Measurements from ENCODE around the gene BCAS3.
"Not testable (repeated sequence)": the region's sequence is repeated elsewhere in the genome, so short reads cannot be mapped to it uniquely, and the experiment has no call there.

The BCAS3 gene

DNA sequence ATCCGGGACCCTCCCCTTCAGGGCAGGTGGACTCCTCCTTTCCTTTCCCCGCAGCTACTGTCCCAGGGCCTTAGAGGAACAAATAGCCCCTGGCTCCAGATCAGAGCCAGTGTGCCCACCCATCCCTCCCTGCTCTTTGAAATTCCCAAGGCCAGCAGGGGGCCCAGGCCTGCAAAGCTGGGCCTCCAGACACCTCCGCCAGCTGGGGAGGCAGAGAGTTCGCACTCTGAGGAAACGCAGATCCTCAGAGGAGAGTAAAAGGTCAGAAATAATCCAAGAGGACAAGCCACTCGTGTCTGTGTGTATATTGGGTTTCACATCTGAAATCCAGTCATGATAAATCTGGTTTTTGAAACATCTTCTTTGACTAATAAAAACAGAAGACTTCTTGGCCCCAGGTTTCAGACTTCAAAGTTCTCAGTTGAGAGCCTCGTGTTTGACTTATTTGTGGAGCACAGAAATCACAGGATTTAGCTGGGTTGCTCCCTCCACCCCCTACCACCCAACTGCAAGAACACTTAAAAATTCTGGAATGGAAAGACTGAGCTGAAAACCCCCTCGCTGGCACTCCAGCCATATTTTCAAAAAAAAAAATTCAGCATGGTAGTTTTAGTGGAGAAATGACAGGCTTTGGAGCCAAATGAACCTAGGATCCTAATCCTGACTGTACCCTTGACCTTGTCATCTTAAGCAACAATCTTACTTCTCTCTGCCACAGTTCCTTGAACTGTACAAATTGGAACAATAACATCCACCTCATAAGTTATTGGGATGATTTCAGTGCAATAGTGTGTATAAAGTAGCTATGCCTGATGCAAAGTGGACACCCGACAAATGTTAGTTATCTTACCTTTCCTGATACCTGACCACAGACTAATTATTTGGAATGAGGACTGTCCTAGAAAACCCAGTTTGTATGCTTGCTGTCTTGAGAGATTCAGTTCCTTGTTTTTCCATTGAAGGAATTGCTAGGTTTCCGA lies 677.5 kb downstream of the BCAS3 start:
- DNase-seq, result no peak

DNA sequence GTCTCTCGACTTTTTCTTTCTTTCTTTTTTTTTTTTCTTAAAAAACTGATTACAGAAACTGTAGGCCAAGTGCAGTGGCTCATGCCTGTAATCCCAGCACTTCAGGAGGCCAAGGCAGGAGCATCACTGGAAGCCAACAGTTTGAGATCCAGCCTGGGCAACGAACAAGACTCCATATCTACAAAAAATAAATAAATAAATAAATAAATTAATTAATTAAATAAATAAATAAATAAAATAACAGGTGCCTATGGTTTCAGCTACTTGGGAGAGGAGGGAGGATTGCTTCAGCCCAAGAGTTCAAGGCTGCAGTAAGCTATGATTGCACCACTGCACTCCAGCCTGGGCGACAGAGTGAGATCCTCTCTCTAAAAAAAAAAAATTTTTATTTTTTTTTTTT lies 679.4 kb downstream of the BCAS3 start:
- DNase-seq, result not testable (repeated sequence)

DNA sequence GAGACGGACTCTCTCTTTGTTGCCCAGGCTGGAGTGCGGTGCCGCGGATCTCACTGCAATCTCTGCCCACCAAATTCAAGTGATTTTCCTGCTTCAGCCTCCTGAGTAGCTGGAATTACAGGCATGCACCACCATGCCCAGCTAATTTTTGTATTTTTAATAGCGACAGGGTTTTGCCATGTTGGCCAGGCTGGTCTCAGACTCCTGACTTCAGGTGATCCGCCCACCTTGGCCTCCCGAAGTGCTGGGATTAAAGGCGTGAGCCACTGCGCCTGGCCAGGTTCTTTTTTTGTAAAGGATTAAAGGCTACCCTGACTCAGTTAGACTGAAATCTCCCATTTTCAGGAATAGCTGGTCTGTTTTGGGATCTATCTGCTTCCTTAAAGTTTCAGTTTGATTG lies 681.9 kb downstream of the BCAS3 start:
- DNase-seq, result not testable (repeated sequence)

DNA sequence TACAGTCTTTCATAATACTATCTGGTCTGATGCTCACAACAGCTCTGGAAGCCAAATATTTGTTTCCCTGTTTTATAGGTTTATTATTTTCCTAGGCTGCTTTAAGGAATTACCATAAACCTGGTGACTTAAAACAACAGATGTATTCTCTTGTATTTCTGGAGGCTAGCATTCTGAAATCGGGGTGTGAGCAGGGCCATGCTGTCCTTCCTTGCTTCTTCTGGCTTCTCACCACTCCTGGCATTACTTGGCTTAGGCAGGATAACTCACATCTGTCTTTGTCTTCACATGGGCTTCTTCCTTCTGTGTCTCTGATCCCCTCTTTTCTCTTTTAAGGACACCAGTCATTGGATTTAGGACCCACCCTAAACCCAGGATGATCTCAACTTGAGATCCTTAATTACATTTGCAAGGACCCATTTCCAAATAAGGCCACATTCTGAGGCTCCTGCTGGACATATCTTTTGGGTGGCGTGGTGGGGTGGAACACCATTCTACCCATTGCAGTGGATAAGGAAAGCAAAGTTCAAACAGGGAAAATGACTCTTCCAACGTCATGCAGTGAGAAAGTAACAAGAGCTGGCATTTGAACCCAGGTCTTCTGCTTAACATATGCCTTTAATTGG lies 682.8 kb downstream of the BCAS3 start:
- no peak for DNase-seq

DNA sequence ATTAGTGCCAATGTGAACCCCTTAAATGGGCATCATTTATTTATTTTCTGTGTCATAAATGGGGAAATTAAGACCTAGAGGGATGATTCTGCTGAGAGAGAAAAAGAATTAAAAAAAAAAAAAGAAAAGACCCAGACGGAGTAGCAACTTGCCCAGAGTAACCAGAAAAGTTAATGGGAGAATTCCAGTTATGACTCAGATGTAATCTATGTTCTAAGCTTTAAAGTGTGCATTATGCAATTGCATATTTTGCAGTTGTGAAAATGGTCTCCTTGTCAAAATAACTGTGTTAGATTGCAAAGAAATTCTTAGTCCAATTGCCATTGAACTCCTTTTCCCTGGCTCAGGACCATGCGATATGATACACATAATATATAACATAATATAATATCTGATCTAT lies 683.4 kb downstream of the BCAS3 start:
- DNase-seq, result peak; percentile 85

DNA sequence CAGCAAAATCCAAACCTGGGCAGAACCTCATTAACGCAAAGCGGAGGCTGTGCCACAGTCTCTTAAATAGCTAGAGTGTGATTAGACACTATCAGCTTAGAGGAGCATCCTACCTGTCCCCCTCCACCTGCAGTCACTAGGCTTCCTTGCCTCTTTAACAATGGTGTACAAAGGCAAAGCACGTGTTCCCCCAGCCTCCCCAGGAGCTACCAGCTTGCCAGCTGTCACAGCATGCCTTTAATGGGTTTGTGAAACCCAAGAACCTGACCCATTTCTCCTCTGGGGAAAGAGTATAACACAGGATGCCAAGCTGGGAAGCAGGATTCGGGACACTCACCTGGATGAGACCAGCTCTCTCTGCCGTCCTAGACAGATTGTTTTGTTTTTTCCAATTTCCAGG lies 684.7 kb downstream of the BCAS3 start:
- DNase-seq, result no peak

DNA sequence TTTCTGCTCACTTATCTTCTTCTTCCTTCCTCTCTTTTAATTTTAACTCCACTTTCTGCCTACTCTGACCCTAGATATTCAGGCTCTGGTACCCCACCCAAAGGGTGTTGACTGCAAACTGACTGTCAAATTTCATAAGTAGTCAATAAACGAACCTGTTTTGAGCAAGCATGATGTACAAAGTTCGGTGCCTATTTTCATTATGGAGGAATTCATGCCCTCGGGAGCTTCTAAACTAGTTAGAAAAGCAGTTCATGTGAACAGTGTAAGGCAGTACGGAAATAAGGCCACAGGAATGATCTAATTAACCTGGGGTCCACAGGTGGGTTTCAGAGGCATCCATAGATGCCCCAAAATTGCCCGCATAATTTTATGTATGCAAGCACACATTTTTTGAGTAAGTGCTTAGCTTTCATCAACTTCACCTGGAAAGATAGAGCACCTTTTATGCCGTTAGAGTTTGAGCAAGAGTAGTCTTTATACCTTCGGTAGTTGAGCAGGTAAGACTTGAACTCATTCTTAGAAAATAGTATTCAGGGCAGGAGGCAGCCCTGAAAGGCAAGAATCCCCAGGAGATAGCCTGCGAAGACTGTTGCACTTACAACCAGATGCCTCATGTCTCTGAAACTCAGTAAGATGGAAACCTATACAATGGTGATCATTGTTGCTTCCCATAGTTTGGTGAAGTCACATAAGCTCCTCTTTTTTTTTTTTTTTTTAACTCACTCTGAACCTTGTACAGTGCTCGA lies 685.4 kb downstream of the BCAS3 start:
- DNase-seq, result no peak

DNA sequence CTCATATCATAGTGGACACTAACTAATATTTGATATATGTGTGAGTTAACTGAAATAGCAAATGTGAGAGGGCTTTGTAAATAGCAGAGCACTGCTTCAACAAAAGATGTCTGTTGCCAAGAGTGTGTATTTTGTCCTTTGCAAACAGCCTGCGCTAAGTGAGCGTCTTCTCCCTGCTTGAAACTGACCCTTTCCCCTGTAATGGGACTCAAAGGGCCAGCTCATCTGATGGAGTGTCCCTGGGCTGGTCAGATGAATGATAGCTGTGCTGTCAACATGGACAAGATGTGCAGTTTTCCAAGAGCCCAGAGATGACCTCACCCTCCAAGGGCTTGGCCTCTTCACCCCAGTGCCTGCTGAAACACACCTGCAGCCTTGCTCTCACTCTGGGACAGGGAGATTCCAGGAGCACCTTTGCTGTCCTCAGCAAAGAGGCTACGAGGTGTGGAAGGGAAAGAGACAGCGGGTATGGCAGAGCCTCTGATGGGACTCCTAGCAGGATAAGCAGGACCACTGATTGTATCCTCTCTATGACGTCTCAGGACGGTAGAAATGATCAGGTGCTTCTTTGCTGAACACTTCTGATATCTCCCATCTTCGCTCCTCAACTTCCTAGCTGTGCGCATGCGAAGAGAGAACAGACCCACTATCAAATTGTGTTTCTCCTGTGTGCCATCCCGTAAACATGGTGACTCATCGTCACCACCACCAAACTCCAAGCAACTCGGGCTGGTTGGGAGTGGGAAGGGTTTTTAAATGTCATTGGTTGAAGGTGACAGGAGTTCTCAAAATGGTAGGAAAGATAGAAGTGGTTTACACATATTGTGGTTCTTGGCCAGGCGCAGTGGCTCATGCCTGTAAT lies 686.2 kb downstream of the BCAS3 start:
- DNase-seq, result no peak

DNA sequence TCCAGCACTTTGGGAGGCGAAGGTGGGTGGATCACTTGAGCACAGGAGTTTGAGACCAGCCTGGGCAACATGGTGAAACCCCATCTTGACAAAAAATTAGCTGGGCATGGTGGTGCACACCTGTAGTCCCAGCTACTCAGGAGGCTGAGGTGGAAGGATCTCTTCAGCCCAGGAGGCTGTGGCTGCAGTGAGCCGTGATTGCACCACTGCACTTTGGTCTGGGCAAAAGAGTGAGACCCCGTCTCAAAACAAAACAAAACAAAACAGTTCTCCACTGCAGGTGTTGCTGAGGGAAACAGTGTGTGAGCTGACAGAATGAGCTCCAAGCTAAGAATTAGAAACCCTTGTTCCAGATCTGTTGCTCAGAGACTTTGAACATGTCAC lies 686.8 kb downstream of the BCAS3 start:
- DNase-seq, result no peak

DNA sequence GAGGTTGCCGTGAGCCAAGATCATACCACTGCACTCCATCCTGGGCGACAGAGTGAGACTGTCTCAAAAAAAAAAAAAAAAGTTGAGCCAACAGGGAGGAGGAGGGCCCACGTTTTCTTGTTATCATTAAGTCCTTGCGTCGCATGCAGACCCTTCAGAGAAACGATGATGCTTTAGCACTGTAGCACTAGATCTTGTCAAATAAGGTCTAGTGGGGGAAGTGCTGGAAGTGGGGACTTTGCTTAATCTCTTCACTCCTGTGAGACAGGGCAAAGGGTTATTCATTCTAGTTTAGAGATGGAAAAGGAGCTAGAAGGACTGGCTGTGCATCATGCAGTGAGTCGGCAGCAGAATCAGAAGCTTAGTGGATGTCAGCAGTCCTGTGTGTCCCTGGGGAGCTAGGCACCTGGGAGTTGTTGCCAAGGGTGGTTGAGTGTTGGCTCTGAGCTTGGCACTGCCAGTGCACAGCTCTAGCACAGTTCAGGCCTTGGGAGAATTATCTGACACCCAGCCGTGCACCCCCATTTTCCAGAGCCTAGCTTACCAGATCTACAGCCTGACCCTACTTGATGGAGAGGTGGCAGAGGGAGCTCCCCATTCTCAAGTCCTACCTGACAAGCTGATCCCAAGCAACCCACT lies 688.5 kb downstream of the BCAS3 start:
- DNase-seq, result no peak

DNA sequence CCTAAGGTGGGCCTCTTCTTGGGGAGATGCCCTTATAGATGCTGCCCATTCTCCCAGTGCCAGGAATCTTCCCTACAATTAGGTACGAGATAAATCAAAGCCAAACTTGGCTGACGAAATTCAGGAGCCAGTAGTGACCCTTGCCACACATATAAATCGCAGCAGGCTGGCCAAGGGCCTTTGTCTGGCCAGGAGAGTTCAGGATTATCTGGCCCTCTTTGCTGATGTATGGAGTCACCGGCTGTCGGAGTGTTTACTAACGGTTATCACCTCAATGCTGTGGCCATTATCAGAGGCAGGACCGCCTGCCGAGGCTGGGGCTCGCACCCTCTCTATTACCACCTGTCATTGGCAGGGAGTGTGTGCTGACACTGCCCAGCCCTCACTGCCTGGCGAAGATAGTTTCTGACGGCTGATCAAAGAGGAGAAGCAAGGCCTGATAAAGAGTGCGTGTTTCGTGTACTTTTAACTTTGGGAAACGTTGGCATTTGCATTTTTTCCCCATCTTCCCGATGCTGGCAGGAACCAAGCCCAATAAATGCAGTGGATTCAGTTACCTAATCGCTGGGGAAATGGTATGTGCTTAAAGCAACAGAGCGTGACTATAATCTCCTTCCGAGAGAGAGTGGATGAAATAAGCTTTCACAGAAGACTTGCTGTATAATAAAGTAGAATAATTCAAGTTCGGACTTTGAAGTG lies 689.2 kb downstream of the BCAS3 start:
- no peak for DNase-seq

DNA sequence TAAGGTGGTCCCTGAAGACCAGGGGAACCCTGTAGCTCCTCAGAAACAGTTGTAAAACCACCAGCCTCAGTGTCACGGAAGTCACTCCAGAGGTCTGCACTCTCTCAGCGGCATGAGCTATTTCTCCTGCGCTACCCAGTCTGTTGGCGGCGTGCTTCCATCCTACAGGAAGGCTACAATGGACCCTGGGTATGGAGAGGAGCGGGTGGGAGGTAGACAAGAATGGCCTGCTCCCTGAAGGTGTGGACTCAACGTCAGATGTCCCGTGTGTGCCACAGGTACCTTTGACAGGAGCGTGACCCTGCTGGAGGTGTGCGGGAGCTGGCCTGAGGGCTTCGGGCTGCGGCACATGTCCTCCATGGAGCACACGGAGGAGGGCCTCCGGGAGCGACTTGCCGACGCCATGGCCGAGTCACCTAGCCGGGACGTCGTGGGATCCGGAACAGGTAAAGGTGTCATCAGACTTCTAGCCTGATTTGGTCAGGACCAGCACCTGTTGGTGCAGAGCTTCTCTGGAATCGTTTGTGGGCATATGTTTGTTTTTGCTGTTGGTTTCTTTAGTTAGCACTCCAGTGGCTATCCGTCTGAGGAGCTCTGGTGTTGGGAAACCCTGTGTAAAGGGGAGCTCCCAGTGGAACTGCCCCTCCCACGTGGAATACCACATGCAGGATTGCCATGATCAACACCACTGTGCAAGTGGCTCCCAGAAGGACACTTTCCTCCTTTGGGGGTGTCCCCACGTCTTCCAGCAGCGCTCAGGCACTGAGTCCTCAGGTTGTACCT lies 690.6 kb downstream of the BCAS3 start:
- no peak for DNase-seq

DNA sequence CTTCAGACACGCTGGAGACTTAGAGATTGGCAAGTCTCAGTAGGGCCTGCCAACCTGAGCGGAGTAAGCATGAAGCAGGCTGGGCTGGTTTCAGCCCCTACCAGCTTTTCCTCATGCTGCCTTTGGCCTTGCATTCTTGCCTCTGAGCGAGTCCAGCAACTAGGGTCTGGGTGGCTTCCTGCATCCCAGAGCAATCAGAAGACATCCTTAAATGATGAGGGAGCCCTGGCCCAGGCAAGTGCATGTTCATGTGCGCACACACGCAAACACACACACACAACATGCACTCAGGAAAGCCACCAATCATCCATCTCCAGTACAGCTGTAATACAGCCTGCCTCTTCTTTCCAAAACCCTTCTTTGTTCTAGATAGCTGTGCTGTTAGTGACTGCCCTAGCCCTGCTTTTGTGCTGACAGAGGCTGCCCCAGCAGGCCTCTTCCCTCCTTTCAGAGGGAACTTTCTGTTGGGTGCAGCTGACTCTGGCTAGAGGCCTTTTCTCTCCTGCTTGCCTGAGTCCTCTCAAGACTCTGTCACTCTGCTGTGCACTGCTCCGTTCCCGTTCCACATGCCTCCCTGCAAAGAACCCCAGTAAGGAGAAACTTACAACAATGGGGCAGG lies 691.3 kb downstream of the BCAS3 start:
- no peak for DNase-seq

DNA sequence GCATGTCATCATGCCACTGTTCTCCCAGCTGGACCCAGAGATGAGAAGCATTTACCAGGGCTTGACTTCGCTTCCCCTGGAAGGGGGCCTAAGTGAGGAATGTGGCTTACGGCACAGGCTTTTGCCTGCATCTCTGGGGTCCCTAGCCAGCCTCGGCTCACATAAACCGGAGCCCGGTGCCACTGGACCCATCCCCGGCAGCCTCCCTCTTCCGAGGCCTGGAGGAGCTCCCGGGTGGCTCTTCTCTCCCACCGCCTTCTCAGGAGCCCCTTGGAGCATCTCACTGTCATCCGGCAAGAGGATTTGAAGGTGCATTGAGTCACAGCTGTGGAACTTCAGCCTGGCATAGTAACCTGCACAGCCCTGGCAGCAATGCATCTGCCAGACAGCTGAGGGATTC lies 692.1 kb downstream of the BCAS3 start:
- no peak for DNase-seq

DNA sequence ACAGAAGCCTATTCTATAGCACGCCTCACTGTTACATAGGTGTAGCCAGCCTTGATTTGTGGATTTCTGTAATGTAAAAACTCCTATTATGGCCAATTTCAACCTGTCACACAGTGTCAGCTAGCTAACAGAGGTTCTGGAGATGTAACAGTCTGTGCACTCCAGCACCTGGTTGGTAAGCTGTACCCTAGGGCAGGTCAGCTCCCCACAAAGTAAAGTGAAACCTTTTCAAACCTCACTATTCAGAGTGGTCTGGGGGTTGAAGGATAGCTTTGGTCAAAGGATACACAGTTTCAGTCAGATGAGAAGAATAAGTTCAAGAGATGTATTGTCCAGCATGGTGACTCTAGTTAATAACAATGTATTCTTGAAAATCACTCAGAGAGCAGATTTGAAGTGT lies 693.5 kb downstream of the BCAS3 start:
- DNase-seq, result no peak

DNA sequence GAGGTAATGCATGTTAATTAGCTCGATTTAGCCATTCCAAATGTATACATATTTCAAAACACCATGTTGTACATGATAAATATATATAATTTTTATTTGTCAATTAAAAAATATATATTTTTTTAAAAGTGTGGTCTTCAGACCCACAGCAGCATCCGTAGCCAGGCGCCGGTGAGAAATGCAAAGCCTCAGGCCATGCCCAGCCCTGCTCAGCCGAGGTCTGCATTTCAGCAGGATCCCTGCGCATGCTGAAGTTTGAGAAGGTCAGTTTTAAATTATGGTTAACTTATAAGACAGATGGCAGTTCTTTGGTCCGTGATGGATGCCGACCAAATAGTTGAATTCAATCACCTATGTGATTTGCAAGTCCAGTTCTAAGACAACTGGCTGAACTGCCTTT lies 694.0 kb downstream of the BCAS3 start:
- DNase-seq, result no peak

DNA sequence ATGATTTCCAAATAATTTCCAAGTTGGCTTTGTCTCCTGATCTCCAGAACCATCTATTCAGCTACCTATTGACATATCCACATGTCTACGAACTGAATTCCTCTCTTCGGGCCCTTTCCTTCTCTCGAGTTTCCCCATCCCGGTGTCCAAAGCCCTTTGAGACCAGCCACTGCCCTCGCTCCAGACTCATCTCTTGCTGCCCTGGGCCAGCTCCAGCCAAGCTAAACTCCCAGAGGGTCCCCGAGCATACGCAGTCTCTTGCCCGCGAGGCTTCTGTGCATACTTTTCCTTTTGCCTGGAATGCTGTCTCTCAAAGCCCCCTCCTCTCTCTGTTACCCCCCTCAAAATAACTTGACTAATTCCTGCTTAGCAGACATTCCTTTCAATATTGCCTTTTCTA lies 694.8 kb downstream of the BCAS3 start:
- no peak for DNase-seq

DNA sequence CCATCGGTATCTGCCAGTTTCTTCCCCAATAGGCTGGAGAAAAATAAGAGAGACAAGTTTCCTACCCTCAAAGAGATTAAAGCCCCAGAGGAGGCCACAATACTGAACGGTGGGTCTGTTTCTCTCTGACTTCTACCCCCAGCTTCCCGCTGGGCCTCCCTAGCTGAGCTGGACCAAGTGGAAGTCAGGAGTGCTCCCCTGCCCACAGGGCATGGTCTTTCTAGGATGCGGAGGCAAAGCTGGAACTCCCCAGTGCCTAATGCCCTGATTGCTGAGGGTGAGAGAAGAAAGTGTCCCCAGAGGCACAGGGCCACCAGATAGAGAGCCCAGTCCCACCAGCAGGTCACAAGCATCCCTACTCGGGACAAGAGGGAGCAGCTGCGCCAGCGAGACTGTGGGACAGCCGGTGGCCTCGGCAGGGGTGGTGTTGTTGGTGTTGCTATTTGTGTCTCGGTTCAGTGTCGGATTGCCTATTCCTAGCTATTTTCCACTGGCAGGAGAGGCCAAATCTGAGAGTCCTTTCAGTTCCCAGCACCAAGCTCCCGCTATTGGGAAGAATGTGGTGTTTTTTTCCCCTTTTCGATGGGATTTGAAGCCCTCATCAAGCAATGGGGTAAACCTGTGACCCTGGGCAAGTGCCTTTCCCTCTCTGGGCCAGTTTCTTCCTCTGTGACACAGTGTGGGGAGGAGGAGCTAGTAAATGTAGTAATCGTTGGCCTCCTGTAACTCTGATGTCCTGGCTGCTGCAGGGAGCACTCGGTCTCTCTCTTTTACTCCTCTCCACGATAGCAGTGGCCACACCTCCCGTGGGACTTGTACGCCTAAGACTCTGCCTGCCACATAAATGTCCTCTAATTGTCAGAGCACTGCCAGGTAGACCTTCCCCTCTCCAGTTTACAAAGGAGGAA lies 699.5 kb downstream of the BCAS3 start:
- DNase-seq, result no peak

Measured in fibroblast of skin of right biceps (primary cell).